ENCODE data around the gene OR2M5. TPM values are rescaled to one million over a fixed set of nuclear protein-coding genes. Genes with fewer than 3 reads are reported as not detected.

OR2M5 gene
- total and polyA plus RNA-seq, 2 donors (not counting 3 experiments of a cell fraction or from before 2014, with no cell fraction given) = not detected

GRCh38 chr1:248136811-248137210 is 8.1 kb upstream of the OR2M5 start:
- H3K27ac ChIP-seq (ENCODE audit: insufficient read depth, low read depth, low read length) = no peak overlapping the region
- H3K4me2 ChIP-seq (ENCODE audit: insufficient read depth, low read length) = no peak overlapping the region
- FAIRE-seq = no peak
- H4K20me1 ChIP-seq (replicated peaks; ENCODE audit: control insufficient read depth, extremely low read depth, insufficient read depth, low read length) = no peaks in the 10 kb centered on the region
- no peak for DNase-seq (ENCODE audit: low read depth, low spot score)
- TF ChIP-seq JUN (IDR thresholded peaks at IDR 0.05; ENCODE audit: borderline replicate concordance, insufficient read depth, insufficient read length, low read depth) (no peak), FOS (IDR thresholded peaks at IDR 0.05; ENCODE audit: borderline replicate concordance, insufficient read depth, low read length) (no peak), MYC (IDR thresholded peaks at IDR 0.05; ENCODE audit: low read depth, low read length) (no peak), POLR2A (IDR thresholded peaks at IDR 0.05; ENCODE audit: low read depth, low read length) (no peak), POLR2AphosphoS5 (IDR thresholded peaks at IDR 0.05; ENCODE audit: insufficient read depth, low read depth, low read length) (no peak), EZH2 (IDR thresholded peaks at IDR 0.05; ENCODE audit: borderline replicate concordance, low read depth, low read length, severe bottlenecking) (no peak), CTCF (IDR thresholded peaks at IDR 0.05; ENCODE audit: extremely low read depth in 1 of 2, insufficient read depth in 1 of 2, low read depth in 1 of 2, low read length in 2 of 2) (no peak), GATA2 (IDR thresholded peaks at IDR 0.05; ENCODE audit: insufficient read depth, insufficient read length, low read depth, low read length) (no peak)
- TF ChIP-seq, protein P1, sequence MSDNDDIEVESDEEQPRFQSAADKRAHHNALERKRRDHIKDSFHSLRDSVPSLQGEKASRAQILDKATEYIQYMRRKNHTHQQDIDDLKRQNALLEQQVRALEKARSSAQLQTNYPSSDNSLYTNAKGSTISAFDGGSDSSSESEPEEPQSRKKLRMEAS (IDR thresholded peaks at IDR 0.05; ENCODE audit: insufficient read depth, insufficient read length) = no peak
- H3K27me3 ChIP-seq (ENCODE audit: control insufficient read depth in 2 of 2, insufficient read depth in 2 of 2, low read length in 2 of 2) = no peaks in the 10 kb centered on the region
- no peaks in the 10 kb centered on the region for H3K36me3 ChIP-seq (ENCODE audit: control insufficient read depth in 2 of 2, extremely low read depth in 1 of 2, insufficient read depth in 2 of 2, low read length in 2 of 2)
- BruUV-seq (replicated peaks) = no TSS peak
- peaks cover 3% of the 10 kb centered on the region for H3K9me3 ChIP-seq (replicated peaks; ENCODE audit: control insufficient read depth, insufficient read depth, low read length)
- H3K9me1 ChIP-seq (replicated peaks; ENCODE audit: control insufficient read depth, extremely low read depth, insufficient read depth, low read length) = no peaks in the 10 kb centered on the region
- no peak overlapping the region for H2AFZ ChIP-seq (ENCODE audit: low read depth, low read length)
- no peak overlapping the region for H3K4me3 ChIP-seq (replicated peaks in 1 of 3; ENCODE audit: insufficient read depth in 1 of 3, low read depth in 1 of 3, low read length in 3 of 3)
- H3K79me2 ChIP-seq (ENCODE audit: control insufficient read depth, insufficient read depth, low read length) = no peaks in the 10 kb centered on the region
- ChIA-PET POLR2A (no interaction called here), CTCF (no interaction called here)
- intact Hi-C loops (cut with micrococcal nuclease) = no loop called here
- H3K4me1 ChIP-seq (ENCODE audit: control insufficient read depth, extremely low read depth, insufficient read depth, low read length) = no peaks in the 10 kb centered on the region
- dilution Hi-C loops (cut with MboI; ENCODE audit: extremely low pct_ligation_motif_present, low sequenced_read_pairs) = no loop called here
- H3K9ac ChIP-seq (replicated peaks; ENCODE audit: extremely low read depth, insufficient read depth, low read length) = no peak overlapping the region
